HG03066 (cell line): ENCODE data around the gene INSIG1.

Experiments used
- ATAC-seq: cut with Tn5 transposase; IDR thresholded peaks from one replicate; pipeline ENCODE4 v1.9.1; 2021; ENCODE audit warnings: low read depth; ENCODE audit not compliant: unreplicated experiment

INSIG1 gene

DNA sequence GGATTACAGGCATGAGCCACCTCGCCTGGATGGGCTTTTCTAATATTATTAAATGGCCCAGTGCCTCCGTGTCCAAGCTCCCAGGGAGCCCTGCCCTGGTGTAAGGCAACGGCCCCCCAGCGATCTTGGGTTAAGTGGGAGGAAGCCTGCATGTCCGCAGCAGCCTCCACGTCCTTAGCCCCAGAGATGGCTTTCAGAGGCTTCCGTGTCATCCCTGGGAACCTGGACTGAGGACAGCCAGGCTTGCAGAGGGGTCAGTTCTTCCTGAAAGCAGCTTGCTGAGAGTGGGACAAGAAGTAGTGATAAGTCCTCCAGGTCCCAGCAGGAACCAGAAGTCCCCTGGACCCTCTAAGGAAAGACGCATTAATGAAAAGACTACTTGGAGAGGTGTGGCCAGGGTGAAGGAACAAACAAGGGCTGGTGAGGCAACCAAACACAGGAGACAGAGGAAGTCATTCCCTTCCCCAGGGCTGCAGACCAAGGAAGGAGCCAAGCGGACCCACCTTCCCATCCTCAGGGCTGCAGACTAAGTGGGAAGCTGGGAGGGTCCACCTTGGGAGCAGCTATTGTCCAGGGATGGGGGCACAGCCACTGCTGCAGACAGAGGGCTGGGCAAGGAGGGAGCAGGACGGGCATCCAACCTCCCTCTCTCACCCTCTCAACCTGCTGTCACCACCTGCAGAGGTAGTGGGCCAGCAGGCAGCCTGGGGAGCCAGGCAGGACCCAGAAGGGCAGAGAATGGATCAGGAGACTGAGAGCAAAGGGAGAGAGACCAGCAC, 13.0 kb upstream of the INSIG1 start:
- no peak for ATAC-seq

GRCh38 chr7:155285423-155285822, 12.3 kb upstream of the INSIG1 start:
- ATAC-seq, result no peak

- no peak for ATAC-seq
Measured at GRCh38 chr7:155285833-155286232, 11.8 kb upstream of the INSIG1 start.

DNA sequence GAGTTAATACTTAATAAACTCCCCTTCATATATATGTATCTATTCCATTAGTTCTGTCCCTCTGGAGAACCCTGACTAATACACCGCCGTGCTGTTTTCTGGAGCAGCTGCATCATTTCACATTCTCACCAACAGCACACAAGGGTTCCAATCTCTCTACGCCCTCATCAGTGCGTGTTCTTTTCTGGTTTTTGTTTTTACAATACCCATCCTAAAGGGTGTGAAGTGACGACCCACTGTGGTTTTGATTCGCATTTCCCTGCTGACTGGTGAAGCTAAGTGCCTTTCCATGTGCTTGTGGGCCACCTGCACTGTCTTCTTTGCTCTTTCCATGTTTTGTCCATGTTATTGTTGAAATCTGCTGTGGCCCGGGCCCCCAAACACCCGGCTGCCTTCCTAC, 11.0 kb upstream of the INSIG1 start:
- no peak for ATAC-seq

DNA sequence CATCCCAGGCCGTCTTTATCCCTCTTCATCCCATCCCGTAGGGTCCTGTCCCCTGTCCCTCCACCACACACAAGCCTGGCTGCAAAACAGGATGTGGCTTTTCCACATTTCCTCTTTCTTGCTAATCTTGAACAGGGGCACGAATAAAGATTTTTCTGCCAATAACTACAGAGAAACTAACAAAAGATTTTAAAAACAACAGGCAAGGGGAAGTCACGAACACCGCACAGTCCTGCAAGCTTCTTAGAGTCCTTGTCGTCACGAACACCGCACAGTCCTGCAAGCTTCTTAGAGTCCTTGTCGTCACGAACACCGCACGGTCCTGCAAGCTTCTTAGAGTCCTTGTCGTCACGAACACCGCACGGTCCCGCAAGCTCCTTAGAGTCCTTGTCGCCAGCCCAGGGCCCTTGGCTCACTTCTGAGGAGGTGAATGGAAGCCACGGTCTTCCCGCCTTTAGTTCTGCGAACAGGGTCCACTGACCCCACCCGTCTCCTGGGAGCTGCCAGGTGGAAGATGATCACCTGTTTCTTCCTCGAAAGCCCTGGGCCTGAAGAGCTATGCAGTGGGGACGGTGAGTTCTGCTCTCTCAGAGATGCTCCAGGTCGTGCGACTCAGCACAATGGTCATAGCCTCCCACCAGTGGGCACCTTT, 10.3 kb upstream of the INSIG1 start:
- ATAC-seq, result no peak

DNA sequence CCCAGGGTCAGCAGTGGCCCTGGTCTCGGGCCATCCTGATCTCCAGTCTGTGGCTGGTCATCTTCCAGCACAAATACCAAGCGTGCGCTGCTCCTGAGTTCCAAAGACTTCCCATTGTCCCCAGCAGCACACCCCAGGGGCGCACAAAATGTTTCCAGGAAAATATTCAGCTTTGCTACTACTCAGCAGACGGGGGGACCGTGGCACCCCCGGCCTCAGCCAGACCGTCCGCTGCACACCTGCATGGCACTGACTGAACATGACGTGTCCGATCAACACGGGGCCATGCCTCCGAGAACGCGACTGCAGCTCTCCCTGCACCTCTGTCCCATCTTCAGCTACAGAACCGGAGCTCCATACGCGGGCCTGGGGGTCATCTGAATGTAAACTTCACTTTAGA, 9.6 kb upstream of the INSIG1 start:
- ATAC-seq, result no peak

- ATAC-seq, result no peak
Measured at GRCh38 chr7:155289107-155289506, 8.6 kb upstream of the INSIG1 start.

- ATAC-seq, result no peak
Measured at GRCh38 chr7:155289949-155290501, 7.7 kb upstream of the INSIG1 start.

- ATAC-seq, result no peak
Measured at GRCh38 chr7:155291045-155291530, 6.6 kb upstream of the INSIG1 start.

DNA sequence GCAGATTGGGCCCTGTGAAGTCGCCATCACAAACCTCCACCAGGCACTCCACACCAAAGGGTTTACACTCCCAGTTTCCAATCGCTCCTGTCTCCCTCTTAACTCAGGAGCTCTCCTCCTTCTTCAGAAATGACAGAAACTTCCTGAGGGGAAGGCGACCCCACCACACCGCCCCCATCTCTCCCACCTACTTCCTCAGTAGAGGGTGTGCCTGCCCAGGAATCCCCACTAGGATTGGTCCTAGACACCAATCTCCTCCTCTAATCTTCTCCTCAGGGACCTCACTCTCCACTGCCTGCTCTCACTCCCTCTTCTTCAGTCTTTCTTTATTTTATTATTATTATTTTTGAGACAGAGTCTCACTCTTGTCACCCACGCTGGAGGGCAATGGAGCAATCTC, 5.9 kb upstream of the INSIG1 start:
- no peak for ATAC-seq

GRCh38 chr7:155292680-155293226, 4.9 kb upstream of the INSIG1 start:
- no peak for ATAC-seq

DNA sequence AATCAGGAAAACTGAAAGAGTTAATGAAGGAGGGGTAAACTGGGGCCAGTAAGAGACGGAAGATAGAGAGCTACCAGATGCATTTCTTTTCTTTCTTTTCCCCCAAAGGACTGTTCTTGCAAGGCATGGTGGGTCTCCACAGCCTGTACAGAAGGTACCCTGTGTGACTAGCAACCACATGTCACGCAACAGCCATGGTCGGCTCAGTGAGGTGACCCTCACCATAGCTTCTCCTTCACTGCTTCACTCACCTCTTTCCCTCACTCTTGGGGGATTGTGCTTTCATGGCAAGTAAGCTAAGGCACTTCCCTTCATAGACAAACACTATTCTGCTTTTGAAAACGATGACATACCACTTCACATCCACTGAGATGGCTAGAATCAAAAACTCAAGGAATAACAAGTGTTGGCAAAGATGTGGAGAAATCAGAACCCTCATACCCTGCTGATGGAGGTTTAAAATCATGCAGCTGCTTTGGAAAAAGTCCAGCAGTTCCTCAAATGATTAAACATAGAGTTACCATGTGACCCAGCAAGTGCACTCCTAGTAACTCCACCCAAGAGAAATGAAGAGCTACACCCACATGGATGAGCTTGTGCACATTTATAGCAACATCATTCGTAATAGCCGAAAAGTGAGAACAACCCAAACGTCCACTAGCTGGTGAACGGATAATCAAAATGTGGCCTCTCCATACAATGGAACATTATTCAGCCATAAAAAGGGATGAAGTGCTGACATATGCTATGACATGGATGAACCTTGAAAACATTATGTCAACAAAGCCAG, 3.8 kb upstream of the INSIG1 start:
- ATAC-seq, result no peak

GRCh38 chr7:155294511-155294778, 3.2 kb upstream of the INSIG1 start:
- ATAC-seq, result no peak

DNA sequence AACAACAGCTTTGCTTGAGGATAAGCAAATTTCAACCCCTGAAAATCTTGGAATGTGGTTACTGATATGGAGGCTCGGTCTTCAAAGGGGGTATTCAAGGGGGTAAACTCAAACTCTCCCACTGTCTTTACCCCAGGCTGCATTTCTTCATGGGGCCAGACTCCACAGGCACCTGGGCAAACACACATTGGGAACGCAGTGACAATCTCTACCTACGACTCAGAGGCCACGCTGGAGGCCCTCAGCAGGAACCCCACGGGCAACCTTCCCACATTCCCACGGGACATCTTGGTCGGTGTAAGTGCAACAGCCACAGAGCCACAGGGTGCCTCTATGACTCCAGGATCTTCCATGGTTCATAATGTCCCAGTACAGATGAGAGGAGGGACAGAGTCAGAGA, 2.2 kb upstream of the INSIG1 start:
- ATAC-seq, result no peak

- ATAC-seq, result no peak
Measured at GRCh38 chr7:155296006-155296787, 1.5 kb upstream of the INSIG1 start.

GRCh38 chr7:155296788-155297516, 726 bp upstream of the INSIG1 start:
- peak; percentile 28 for ATAC-seq

DNA sequence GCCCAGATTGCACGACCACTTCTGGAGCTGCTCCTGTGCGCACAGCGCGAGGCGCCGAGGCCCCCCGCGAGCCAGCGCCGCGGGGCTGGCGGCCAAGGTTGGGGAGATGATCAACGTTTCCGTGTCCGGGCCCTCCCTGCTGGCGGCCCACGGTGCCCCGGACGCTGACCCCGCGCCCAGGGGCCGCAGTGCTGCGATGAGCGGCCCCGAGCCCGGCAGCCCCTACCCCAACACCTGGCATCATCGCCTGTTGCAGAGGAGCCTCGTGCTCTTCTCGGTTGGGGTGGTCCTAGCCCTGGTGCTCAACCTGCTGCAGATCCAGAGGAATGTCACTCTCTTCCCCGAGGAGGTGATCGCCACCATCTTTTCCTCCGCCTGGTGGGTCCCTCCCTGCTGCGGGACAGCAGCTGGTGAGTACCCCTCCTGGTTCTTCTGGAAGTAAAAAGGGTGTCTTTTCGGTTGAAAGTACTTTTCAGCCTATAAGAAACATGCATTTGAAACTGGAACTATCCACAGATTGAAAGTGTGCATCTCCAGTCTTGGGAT, 683 bp downstream of the INSIG1 start:
- no peak for ATAC-seq

GRCh38 chr7:155298834-155299534, 1.3 kb downstream of the INSIG1 start:
- ATAC-seq, result peak; percentile 65
